GM18499 (cell line): ENCODE results near the gene FASN.

Experiments
- ATAC-seq: cut with Tn5 transposase; IDR thresholded peaks from one replicate; pipeline ENCODE4 v1.9.1; 2021; ENCODE audit warnings: moderate number of reproducible peaks; ENCODE audit not compliant: insufficient read depth, unreplicated experiment

Gene FASN

DNA sequence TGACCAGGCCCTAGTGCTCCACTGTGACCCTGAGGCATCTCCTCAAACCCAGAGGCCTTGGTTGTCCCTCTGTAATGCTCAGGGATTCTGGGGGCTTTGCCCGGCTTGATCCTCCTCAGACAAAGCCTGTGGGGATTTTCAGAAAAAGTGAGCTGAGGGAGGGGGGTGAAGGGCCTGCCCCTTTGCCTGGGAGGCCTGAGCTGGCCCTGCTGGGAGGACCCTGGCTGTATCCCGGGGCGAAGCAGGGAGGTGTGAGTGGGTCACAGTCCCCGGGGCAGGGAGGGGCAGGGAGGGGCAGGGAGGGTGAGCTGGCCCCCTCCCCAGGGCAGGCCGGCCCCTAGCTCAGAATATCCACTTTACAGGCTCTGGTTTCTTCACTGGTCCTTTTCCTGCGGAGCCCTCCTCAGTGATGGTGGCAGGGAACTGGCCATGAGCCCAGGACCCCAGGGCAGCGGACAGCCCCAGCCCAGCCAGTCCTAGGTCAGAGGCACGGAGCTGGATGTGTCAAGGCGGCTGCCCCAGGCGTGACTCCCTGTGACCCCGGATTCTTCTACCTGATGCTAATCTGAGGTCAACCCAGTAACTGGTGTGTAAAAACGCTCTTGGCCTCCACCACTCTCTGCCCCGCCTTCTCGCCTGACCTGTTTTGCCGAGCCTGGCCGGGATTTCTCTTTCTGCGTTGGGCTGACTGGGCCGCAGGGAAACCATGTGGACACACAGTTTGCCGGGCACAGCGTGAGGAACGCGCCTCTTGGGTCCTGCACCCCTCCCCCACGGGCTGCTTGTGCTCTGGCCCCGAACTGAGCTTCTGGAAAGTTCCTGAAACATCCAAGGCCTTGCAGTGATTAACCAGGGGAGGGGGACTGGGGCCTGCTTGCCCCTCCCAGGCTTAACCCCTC lies 5.8 kb upstream of the FASN start:
- ATAC-seq, result no peak

GRCh38 chr17:82101767-82102679 lies 4.0 kb upstream of the FASN start:
- ATAC-seq, result no peak

- no peak for ATAC-seq
These were observed 3.3 kb upstream of the FASN start for GRCh38 chr17:82101301-82101715.

DNA sequence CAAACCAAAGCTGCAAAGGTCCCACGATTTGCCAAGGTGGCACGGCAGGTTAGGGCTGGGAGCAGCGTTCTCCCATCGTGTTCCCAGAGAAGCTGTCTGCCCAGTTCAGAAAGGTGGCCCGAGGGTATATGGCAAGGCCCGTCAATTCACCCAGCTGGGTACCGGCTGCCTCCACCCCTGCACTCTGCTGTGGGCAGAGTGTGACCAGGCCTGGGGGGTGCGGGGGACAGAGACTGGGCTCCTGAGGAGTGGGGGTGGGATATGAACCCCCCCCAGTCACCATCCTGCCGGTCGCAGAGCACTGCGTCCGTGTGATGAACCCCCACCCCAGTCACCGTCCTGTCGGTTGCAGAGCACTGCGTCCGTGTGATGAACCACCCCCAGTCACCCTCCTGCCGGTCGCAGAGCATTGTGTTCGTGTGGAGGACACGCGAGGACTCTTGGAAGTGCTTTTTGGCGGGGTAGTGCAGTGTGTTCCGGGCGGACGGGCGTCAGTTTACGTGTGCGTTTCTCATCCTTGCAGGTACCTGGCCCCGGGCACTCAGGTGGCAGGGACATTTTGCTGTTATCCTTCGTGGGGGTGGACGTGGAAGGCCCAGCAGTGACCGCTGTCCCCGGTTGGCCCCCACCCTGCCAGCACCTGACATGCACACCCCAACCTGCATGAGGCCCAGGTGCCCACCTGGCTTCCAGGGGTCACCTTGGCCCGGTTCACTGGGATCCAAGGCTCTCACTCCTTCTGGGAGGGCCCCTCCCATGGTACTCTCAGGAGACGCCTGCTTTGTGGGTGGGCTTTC lies 2.7 kb upstream of the FASN start:
- no peak for ATAC-seq

GRCh38 chr17:82098939-82099763 lies 1.1 kb upstream of the FASN start:
- ATAC-seq, result no peak

DNA sequence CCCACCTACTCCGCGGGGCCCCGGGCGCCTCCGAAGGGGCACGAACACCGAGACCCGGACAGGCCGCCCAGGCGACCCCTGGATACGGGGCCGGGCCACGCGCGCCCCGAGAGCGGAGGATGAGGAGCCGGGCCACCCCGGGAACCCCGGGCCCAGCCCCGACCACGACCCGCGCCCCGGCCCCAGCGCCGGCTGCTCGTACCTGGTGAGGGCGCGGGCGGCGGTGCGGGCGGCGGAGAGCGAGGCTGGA lies 192 bp downstream of the FASN start:
- ATAC-seq, result peak; percentile 2

DNA sequence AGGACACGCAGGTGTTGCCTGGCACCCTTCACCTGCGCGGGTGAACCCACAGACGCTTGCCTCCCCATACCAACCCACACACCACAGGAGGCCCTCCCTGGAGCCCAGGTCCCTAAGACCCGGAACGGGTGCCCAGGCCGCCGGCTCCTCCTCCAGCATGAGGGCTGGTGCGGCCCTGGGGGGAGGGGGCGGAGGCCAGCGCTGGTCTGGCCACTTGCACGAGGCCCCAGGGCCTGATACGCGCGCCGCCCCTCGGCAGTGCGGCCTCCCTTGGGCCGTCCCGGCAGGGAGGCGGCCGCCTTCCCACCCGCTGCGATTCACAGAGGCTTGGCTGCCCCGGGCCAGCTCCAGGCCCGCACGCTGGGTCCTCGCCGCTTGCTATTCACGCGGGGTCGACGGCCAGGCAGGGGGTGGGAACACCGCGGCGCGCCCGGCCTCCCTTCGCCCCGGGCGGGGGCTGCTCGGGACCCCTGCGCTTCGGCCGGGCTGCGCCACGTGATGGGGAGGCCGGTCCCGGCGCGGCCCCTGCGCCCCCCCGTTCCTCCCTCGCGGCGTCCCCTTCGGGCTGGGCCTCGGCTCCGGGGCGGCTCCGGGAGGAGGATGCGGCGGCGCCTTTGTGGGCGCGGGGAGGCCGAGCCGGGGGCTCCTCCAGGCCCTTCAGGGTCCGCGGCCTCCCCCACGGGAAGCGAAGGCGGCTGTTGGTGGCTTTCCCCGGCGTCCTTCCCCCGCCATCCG lies 685 bp downstream of the FASN start:
- ATAC-seq, result no peak

DNA sequence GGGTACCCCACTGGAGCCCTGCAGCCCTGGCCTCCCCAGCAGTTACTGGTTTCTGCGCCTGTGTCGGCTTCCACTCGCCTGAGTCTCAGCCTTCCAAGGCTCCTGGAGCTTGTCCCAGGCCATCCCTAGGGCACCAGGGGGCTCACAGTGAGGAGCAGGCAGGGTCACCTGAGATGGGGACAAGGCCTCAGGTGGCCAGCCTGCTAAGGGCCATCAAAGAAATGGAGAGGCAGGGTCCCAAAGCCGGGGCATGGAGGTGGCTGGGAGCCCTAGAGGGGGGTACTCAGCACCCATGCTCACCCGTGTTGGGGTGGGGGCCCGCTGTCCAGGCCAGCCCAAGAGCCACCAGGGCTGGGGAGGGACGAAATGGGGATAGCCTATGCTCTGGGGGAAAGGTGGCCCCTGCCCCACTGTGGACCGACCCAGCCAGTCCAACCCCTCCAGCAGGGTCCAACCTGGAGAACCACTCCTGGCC lies 1.3 kb downstream of the FASN start:
- ATAC-seq, result no peak

DNA sequence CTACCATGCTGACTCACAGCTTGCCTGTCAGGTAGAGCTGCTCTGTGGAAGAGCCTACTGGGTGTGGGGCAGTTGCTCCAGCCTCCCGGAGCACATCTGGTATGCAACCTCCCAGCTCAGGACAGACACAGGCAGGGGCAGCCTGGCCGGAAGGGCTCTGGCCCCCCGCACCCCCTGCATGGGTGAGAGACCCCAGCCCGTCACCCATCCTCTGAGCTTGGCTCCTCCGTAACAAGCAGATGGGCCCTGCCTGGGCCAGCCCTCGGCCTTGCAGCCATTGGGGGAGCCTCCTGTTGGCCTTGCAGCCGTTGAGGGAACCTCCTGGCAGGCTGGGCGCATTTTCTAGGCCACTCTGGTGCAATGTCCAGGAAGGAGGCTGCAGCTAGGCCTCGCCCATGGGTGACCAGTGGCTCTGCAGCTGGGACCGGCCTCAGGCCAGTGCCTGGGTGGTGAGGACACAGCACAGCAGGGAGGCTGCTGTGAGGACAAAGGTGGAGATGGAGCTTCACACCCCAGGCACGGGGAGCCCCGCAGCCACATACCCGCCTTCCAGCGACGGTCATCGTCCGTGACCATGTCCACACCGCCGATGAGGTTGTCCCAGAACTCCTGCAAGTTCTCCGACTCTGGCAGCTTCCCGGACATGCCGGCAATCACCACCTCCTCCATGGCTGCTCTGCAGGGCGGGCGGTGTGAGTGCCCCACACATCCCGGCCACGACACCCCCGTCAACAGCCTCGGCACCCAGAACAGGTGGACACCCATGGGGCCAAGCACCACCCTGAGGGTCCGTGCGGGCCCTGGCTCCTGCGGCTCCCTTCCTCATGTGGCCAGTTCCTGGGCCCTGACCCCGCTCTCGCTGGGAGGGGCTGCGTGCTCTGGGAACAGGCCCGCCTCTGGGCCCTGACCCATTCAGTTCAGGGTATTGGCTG lies 2.0 kb downstream of the FASN start:
- ATAC-seq, result no peak

DNA sequence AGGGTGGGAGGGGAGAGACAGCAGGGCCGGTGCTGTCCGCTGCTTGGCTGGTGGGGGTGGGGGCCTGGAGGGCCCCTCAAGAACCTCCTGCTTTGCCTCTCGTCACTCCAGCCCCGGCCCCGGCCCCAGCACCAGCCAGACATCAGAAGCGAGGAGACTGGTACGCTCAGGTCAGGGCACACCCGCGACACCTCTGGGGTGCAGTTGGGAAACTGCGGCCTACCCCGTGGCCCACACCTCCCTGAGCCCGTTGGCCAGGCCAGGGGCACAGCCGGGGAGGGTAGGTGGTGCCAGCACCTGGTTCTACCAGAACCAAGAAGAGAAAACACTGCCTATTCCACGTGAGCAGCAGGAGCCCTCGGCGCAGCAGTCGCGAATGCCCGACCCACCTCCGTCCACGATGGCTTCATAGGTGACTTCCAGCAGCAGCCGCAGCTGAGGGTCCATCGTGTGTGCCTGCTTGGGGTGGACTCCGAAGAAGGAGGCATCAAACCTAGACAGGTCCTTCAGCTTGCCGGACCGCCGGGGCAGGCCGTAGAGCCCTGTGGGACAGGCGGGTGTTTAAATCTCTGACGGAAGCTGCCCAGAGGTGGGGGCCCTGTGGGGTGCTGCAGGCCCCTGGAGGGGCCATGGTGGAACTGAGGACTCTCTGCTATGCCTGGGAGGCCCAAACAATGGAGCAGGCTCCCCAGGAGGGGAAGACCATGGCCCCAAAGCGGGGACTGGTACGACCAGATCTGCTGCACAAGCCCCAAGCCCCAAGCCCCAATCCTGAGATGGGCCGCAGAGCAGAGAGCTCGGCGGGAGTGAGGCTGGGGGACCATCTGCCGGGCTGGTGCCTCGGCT lies 2.9 kb downstream of the FASN start:
- no peak for ATAC-seq

- no peak for ATAC-seq
These were observed 4.9 kb downstream of the FASN start for GRCh38 chr17:82092995-82093751.

GRCh38 chr17:82092628-82092994 lies 5.4 kb downstream of the FASN start:
- no peak for ATAC-seq

DNA sequence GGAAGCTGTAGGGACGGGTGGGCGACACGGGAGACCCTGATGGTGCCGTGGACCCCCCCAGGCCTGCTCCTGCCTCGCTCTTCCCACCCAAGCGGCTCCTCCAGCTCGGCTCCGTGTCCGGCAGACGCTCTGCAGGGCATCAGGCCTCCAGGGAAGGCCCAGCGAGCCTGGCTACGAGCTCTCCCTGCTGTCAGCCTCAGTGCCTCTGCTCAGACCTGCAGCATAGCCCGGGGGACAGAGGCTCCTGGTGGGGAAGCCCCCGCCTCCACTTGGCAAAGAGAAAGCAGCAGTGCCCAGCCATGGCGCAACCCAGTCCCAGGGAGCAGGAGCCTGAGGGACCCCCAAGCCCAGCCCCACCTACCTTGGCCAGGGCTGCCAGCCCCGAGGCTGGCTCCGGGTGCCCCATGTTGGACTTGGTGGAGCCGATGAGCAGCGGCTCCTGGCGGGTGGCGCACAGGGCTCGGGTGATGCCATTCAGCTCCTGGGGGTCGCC lies 5.9 kb downstream of the FASN start:
- ATAC-seq, result no peak

- ATAC-seq, result no peak
These were observed 6.6 kb downstream of the FASN start for GRCh38 chr17:82091264-82092066.

DNA sequence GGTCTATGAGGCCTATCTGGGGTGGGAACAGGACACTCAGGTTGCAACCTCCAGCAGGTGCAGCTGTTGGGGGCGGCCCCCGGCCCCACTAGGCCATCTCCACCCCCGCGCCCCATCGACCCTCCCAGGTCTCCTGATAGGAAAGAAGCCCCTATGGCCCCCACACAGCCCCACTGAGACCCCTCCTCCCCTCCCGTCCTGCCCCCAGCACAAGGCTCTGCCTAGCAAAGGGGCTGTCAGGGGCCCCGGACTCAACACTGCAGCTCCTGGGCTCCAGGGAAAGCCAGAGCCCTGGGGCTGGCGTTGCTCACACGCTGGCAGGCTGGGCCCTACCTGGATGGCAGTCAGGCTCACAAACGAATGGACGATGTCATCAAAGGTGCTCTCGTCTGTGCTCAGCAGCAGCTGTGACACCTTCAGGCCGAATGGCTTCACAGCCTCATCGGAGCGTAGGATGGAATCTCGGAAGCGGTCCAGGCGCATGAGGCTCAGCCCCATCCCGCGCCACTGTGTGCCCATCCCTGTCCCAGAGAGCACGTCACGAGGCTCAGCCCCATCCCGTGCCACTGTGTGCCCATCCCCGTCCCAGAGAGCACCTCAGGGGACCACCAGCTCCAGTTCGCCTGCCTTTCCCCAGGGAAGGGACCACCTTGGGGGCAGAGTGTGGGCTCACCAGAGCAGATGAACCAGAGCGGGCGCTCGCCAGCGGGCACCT lies 7.3 kb downstream of the FASN start:
- ATAC-seq, result no peak
